Cerebellar nuclear complex (tissue), 1 donor: ENCODE measurements around the gene HNRNPA2B1.
"Not testable (repeated sequence)": the region's sequence is repeated elsewhere in the genome, so short reads cannot be mapped to it uniquely, and the experiment has no call there.

ENCODE experiments used
- DNase-seq, 2 experiments: peaks; one replicate each; lab custom pipeline; 2025; lab: John Stamatoyannopoulos, UW

Gene HNRNPA2B1

DNA sequence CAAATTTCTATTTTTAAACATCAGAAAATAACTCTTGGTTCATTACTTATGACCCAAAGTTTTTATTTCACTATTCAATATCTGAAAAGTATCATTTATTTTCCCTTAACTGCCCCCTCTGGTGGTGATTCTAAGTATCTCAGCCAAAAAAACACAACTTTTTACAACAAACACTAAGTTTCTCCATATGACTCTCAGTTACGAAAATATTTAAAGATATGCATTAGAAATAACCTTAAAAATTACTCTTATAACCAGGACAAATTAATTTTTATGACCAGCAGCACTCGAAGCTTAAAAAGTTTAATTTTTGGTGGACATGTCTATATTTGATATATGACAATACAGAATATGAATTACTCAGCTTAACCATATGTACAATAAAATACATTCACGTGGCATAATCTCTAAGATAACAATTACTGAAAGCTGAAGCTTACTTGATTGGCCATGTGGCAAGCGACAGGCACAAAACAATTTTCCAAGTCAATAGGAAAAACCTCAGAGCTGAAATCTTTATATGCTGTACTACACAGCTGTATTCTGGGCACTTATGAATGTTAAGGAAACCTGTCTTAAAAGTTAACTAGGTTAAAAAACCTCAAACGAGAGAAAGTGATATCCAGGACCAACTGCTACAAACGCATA is 2.3 kb downstream of the HNRNPA2B1 start:
- no peak for DNase-seq

GRCh38 chr7:26197153-26198115 is 3.1 kb downstream of the HNRNPA2B1 start:
- DNase-seq: no peak

- DNase-seq: no peak
These were observed 4.5 kb downstream of the HNRNPA2B1 start for GRCh38 chr7:26195867-26196657.

DNA sequence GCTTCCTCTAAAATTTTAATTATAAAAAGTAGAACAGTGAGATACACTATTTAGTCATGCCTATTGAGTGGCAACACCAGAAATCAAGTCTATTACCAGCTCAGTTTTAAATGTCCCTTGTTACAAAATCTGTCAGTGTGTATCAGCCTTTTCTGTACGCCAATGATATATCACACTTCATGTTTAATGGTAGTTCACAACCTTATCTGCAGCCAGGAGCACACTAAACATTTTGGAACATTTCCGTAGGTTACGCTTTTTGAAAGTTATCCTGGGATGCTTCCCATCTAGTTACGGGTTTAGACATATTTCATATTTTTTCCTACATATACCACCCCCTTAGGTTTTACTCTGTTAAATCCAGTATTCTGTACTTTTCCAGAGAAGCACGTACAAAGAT is 5.4 kb downstream of the HNRNPA2B1 start:
- DNase-seq: no peak

- not testable (repeated sequence) for DNase-seq
These were observed 5.8 kb downstream of the HNRNPA2B1 start for GRCh38 chr7:26194764-26195163.

DNA sequence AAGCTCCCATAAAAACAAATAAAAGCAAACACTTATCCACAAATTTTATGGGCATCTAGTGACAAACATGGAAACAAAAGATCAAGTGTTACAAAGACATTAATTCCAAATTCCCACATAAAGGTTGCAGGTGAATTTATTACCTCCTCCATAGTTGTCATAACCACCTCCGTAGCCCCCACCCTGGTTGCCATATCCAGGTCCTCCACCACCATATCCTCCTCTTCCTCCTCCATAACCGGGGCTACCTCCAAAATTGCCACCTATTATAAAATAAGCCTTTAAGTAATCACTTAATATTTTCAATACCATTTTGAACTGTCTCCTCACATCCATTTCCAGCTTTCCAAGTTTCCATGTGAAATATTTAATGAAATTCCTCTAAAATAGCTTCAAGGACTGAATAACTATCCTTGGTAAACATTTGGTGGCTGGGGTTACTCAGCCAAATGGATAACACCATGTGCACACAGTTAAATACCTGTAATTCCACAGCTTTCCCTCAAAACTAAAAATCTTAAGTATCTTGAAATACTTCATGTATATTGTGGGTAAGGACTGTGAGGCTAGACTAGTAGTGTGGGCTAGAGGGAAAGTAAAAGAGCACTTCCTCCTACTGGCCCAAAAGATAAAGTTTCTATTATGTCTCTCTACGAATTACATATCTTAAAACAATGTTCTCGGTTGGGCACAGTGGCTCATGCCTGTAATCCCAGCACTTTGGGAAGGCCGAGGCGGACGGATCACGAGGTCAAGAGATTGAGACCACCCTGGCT is 6.9 kb downstream of the HNRNPA2B1 start:
- no peak for DNase-seq

DNA sequence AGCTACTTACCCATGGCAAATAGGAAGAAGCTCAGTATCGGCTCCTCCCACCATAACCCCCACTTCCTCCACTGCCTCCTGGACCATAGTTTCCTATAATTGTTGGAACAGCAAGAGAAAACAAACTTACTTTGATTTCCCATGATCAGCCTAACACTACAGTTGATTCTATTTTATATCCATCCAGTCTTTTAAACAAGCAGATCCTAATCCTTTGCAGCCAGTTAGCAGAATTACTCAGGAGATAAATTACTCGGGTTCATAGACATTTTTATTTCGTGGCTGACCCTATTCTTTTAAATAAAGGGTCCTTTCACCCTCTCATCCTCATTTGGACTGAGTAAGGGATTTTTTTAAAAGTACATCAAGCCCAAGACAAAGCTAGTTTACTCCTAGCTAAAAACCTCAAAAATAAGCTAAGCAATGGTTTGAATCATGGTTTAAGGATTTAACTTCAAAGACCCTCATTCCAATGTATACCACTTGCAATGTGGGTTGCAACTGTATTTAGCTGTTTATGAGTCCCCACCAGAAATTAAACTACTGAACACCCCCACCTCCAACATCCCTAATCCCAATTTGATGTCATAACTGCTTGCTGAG is 8.0 kb downstream of the HNRNPA2B1 start:
- DNase-seq: no peak

DNA sequence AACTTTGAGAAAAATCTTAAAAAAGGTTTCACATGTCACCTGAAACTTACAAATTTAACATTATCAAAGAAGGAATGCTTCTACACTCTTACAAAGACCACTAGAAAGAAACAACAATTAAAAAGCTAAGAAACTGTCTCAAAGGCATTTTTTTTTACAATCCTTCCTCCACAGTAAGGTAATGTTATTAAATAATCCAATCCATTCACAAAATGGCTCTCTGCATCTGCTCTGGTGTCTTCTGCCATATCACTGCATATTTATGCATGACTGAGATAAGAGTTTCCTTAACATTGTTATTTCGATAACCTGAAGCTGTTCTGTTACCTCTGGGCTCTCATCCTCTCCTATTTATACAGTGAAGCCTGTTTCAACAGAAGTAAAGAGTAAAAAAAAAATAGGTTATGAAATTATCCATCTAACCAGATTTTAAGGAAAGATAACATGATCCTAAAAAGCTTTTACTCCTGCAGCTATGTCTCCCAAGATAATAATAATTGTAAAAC is 8.5 kb downstream of the HNRNPA2B1 start:
- no peak for DNase-seq

- DNase-seq: no peak
These were observed 9.1 kb downstream of the HNRNPA2B1 start for GRCh38 chr7:26191233-26191973.

DNA sequence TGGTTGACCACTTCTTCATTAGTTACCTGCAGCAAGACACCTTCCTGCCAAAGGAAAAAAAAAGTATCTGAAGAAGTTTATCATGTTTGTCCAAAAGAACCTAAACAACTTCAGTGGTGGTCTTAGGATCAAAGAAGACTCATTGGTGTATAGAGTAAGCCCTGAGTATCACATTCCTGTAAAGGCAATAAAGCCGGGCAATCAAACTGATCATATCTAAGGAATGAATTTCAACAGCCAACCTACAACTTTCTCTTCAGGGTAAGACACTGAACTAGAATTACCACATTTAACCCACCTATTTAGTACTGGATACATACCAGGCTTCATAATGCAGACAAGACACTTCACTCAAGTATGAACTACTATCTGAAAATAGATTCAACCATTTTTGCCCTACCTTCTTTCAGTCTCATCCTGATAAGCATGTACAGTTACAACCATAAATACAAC is 10.1 kb downstream of the HNRNPA2B1 start:
- DNase-seq: no peak

GRCh38 chr7:26189697-26190096 is 10.8 kb downstream of the HNRNPA2B1 start:
- DNase-seq: no peak

- DNase-seq: no peak
These were observed 11.5 kb downstream of the HNRNPA2B1 start for GRCh38 chr7:26188957-26189541.

DNA sequence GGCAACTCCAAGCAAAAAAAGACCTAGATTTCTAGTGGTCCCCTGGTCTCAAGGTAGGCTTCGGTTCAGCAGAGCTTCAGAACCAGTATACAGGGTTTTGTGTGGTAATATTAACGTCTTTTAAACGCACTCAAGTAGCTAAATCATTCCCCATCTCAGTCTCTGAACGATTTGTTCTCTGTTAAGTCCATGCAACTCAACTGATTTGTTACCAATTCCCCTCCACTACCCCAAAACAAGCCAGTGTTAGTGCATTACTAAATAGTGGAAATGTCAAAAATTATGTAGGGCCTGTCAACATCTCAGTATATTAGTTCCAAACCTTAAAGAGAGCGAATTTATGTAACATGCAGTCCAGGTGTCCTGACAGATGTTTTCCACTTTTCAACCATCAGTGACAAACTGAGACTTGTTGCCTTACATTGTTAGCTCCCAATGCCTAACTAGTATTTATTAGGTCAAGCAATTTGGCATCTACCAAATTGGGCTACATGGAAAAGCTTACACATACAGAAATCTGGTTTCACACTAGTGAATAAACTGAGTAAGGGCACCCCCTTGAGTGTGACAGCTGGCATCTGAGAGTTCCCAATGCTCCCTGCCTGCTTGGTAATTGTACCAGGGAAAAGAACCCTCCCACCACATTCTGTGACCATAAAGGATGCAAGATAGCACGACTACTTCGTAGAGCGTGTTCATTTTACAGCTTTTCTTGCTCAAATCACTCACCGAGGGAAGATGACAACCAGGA is 12.2 kb downstream of the HNRNPA2B1 start:
- no peak for DNase-seq

GRCh38 chr7:26187380-26188205 is 13.0 kb downstream of the HNRNPA2B1 start:
- no peak for DNase-seq

DNA sequence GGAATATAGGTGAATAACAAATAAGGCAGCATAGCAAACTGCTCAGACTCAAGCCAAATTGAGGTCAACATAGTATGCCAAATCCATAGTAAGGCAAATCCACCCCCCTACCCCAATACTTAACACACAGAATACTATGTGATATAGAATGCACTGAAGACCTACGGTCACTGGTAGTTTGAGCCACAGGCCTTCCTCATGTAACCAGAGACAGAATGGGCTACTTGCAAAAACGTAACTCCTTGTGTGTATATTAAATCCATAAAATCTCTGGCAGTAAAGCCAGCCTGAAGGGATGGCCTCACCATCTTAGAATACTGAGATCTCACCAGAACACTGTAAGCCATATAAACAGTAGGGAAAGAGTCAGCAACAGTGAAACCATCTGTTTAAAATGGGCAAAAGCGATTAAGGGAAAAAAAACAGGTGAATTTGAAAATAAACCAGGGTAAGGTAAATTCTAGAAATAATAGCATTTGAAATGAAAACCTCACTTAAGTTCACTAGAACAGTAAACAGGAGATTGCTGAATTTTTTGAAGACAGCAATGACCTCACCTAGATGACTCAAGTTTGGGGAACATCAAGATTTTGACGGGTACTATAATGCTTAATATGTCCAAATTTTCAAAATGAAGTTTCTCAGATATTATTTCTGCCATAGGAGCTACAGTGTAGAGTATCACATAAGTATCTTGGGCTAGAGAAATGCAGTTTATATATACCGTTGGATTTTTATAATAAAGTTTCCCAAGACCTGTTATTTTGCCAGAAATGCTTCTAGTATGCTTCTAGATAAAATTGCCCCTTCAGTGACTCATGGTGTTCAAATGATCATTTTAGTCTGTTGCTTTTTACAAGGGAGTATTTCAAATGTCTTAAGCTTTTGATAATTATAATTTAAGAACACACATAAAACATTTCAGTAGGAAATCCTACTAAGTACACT is 13.9 kb downstream of the HNRNPA2B1 start:
- no peak for DNase-seq

GRCh38 chr7:26185844-26186180 is 14.7 kb downstream of the HNRNPA2B1 start:
- no peak for DNase-seq
